IMR-90 (cell line): ENCODE data around the gene BDKRB1.

Experiments
- BHLHE40 ChIP-seq: fragments of 150-350 bp; IDR thresholded peaks from 2 replicates; pipeline ENCODE4 v1.6.1; 2016; ENCODE audit warnings: mild to moderate bottlenecking, low read depth, low read length
- CEBPB ChIP-seq: IDR thresholded peaks from 2 replicates; pipeline ENCODE4 v1.6.1; 2012; ENCODE audit warnings: low read depth, low read length, improper control_type of control experiment
- FOS ChIP-seq: fragments of 150-350 bp; IDR thresholded peaks from 2 replicates; pipeline ENCODE4 v1.6.1; 2016; ENCODE audit warnings: low read depth, low read length
- POLR2A ChIP-seq: IDR thresholded peaks from 2 replicates; pipeline ENCODE4 v1.6.1; 2012; ENCODE audit warnings: mild to moderate bottlenecking, low read depth, low read length
- RAD21 ChIP-seq: IDR thresholded peaks from 2 replicates; pipeline ENCODE4 v1.6.1; 2012; ENCODE audit warnings: low read length, improper control_type of control experiment
- TF ChIP-seq, protein P1 (sequence below): conservative IDR thresholded peaks from 2 replicates; pipeline ENCODE4 v1.5.1; 2012; ENCODE audit warnings: mild to moderate bottlenecking, low read depth, low read length, improper control_type of control experiment

DNA sequence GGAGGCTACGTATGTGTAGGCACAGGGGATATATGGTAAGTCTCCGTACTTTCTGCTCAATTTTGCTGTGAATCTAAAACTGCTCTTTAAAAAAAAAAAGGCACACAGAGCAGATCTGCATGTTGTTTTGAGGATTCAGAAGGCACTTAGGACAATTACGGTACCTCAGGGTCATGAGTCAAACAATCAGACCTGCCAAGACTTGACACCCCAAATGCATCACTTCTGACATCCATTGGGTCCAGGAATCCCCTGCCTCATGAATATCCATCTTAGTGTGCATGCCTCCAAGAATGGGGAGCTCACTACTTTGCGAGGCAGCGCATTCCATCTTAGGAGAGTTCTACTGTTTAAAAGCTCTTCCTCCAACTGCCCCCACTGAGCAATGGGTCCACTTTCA lies 48.3 kb upstream of the BDKRB1 start:
- no peak for TF ChIP-seq RAD21
- no peak for TF ChIP-seq BHLHE40
- TF ChIP-seq, protein P1, sequence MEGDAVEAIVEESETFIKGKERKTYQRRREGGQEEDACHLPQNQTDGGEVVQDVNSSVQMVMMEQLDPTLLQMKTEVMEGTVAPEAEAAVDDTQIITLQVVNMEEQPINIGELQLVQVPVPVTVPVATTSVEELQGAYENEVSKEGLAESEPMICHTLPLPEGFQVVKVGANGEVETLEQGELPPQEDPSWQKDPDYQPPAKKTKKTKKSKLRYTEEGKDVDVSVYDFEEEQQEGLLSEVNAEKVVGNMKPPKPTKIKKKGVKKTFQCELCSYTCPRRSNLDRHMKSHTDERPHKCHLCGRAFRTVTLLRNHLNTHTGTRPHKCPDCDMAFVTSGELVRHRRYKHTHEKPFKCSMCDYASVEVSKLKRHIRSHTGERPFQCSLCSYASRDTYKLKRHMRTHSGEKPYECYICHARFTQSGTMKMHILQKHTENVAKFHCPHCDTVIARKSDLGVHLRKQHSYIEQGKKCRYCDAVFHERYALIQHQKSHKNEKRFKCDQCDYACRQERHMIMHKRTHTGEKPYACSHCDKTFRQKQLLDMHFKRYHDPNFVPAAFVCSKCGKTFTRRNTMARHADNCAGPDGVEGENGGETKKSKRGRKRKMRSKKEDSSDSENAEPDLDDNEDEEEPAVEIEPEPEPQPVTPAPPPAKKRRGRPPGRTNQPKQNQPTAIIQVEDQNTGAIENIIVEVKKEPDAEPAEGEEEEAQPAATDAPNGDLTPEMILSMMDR: no peak
- 0 out of 2 replicates have a peak, but pooled peaks have one; percentile 31 for TF ChIP-seq POLR2A
- TF ChIP-seq CEBPB: no peak
- TF ChIP-seq FOS: no peak
